ENCODE results near the gene JPT2. TPM values are rescaled to one million over a fixed set of nuclear protein-coding genes. Genes with fewer than 3 reads are reported as not detected.
A peak's percentile ranks its signal among the peaks of the same experiment; 100 is the strongest.
"Not testable (repeated sequence)": the region's sequence is repeated elsewhere in the genome, so short reads cannot be mapped to it uniquely, and the experiment has no call there.

The JPT2 gene
- polyA plus RNA-seq, 10 donors = 31.0 to 53.6 (median 40.0) TPM

DNA sequence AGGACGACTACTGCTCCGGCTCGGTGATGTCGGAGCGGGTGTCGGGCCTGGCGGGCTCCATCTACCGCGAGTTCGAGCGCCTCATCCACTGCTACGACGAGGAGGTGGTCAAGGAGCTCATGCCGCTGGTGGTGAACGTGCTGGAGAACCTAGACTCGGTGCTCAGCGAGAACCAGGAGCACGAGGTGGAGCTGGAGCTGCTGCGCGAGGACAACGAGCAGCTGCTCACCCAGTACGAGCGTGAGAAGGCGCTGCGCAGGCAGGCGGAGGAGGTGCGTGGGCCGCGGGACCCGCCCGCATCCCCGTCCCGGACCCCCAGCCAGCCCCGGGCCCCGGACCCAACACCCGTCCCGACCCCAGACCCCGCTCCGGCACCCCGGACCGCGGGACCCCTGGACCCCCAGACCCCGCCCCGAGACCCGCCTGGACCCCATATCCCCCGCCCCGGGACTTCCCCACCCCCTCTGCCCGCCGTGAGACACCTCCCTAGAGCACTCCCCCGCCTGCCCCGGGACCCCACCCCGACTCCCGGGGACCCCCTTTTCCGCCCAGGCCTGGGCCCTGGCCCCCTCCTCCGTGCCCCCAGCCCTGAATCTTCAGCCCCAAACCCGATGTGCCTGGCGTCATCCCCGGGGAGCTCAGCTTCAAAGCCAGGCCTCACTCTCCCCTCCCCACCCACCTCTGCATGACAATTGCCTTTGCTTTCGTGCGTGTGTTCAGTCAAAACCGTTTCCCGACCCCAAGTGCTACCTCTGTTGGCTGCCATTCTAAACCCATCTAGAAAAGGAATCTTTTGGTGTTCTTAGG, 28.5 kb downstream of the JPT2 start:
- DNase-seq = peak in 2 of 3 donors; percentile 17 to 39

DNA sequence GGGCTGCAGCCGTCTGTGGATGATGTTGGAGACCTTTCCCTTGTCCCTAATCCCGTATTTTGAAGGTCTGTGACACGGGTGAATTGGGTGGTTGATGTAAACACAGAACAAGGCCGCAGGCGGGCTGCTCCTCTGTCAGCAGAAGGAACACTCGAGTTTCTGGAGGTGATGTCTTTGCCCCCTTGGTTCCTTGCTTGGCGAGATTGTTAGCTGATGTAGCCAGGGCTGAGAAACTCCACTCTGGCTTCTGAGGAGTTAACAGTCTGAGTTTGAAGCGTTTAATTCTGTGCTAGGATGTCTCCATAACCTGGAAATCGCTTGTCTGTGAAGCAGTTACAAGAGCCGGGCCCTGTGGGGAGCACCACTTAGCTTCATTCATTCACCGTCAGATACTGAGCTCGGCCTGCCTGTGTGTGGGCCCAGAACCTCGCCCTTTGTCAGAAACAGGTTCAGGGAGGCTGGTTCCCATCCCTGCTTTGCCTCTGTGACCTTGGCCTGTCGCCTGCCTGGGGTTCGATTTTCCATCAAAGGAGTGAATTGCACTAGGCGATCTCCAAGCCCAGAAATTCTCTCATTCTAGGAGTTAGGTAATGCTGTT, 29.2 kb downstream of the JPT2 start:
- peak in 2 of 3 donors; percentile 14 to 38 for DNase-seq

DNA sequence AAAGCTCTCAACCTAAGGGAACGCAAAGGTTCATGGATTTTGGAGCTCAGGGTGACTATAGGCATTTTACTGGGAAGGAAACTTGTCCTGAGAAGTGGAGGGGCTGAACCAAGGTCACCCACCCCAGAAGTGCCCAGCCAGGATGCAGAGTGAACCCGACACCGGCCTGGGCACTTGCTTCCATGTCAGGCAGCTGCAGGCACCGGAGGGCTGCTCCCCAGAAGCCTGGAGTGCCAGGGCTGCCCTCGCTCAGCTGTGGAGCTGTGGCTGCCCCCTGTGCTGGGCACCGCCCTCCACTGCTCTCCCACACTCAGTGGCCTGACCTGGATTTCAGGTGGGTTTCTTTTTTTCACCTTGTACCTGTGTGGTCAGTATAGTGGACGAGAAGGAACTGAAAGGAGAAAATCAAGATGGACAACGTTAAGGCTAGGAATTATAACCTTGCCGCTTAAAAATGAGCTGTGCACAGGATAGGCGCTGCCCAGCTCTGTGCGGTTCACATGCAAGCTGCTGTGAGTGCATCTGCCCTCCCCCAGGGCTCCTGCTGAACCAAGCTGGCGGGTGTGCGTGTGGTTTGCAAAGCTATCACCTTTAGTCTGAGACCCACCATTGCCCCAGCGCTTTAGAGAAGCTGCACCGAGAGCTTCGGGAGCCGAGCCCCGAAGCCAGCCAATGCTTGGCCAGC, 30.1 kb downstream of the JPT2 start:
- no peak for DNase-seq

DNA sequence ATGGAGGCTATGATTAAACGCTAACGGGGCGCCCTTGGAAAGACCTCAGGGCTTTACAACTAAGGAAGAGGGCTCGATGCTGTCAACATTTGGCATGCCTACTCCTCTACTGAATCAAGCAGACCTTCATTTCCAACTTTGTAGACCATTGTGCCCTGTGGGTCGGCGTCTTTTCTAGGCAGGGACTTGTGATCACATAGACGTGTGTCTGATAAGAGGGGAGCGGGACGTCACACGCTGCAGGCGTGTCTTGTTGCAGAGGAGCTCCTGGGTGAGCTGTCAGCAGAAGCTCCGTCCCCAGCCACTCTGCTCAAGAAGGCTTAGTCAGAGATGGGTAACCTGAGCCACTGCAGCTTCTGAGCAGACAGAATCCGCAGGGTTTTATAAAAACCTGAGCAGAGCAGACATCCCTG, 30.7 kb downstream of the JPT2 start:
- no peak for DNase-seq

DNA sequence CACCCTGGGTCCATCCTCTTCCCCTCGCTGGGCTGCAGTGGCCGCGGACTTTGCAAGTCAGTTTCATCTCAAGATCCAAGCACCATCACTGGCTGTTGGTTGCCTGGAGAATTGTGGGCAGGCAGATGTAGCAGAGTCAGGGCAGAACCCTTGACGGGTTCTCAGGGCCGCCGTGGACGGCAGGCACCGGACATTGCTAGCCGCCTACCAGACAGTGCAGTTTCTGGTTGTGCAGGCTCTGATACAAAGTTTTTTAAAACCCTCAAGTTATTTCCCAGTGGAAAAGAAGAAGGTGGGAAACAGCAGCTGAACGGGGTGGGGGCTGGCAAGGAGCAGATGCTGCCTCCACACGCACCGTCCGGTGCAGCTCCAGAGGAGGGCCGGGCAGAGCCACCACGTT, 31.3 kb downstream of the JPT2 start:
- DNase-seq = no peak

DNA sequence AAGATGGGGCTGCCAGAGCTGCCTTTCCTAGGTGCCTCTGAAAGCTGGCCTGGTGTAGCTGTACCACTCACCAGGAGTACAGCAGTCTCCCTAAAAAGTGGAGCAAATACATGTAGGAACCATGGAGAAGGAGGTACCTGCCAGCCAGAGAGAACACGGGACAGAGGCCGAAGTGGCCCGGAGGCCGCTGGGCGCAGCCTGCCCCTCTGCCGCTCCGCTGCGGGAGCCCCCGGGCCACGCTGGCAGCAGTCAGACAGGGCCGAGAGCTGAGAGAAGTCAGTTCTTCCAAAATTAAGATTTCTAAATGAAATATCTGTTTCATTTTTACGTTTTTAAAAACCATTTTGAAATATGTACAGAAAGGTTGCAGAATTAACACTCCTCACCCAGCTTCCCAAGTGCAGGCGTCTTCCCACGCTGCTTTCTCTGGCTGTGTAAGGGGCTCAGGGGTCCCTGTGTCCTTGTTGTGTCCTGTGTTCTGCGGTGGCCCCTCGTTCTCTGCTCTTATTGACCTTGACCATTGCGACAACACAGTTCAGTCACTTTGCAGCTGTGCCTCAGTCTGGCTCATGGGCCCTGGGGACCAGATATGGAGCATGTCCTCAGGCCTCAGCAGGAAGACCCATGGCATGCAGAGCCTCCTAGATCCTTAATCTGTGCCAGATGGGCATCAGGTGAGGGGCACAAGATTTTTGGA, 32.9 kb downstream of the JPT2 start:
- DNase-seq = no peak

DNA sequence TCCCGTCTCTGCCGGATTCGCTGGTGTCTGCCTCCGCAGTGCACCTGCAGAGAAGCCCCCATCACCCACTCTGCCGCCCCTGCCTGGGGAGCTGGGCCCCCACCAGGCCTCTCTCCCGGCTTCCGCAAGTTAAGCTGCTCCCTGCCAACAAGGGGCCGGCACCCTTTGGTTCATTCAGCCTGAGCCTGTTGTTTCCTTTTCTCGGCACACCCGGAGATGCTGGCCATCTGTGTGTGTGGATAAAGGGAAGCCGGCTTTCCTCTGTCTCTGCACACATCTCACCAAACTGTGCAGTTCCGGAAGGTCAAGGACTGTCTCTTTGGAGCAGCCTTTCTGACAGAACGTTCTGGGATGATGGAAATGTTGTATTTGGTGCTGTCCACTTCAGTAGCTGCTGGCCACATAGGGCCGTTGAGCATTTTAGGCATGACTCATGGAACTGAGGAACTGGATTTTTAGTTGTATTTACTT, 34.7 kb downstream of the JPT2 start:
- DNase-seq = no peak

DNA sequence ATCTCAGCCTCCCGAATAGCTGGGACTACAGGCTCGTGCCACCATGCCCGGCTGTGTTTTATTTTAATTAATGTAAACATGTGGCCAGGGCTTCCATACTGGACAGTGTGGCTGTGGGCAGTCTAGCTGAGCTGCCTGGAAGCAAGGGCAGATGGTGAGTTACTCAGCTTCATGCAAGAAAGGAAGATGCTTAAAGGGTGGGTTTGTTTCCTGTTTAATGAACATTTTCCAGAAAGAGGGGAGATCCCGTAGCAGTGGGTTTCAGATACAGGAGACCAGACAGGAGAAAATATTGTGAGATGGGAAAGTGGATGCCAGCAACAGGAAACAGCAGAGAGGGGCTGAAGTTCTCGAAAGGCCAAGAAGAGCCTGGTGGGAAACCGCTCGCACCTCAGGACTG, 35.3 kb downstream of the JPT2 start:
- DNase-seq = no peak

DNA sequence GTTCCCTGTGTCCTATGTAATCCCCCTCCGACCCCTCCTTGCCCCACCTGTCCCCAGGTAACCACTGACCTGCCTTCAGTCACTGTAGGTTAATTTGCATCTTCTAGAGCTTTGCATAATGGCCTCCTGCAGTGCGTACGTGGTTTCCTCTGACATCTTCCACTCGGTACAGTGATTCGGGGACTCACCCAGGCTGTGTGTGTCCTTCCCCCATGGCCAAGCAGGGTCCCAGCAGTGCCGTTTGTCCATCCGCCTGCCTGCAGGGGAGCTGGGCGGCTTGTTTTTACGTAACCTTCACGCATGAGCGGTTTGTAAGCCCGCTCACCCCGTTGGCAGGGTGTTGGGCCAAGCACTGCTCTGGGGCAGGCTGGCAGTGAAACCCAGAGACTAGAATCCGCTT, 35.9 kb downstream of the JPT2 start:
- no peak for DNase-seq

DNA sequence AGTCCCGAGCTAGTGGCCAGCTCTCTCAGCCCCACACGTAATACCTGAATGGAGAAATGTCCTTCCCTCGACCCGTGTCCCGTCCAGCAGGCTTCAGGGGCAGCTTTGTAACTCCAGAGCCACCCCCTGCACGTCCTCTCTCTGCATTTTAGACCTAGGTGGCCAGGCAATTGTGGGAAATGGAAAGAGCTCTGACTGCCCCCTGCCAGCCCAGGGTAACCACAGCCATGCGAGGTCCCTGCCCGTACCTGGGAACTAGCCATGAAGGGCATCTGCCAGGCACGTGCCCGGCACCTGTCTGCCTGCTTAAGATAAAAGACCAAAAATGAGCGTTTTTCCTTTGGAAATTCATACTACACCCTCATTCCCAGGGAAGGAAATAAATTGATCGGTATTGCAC, 37.1 kb downstream of the JPT2 start:
- DNase-seq = no peak

DNA sequence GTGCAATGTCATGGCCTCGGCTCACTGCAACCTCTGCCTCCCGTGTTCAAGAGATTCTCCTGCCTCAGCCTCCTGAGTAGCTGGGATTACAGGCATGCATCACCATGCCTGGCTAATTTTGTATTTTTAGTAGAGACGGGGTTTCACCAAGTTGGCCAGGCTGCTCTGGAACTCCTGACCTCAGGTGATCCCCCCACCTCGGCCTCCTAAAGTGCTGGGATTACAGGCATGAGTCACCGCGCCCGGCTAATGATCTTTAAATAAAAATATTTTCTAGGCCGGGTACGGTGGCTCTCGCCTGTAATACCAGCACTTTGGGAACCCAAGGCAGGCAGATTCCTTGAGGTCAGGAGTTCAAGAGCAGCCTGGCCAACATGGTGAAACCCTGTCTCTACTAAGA, 40.2 kb downstream of the JPT2 start:
- DNase-seq = not testable (repeated sequence)

DNA sequence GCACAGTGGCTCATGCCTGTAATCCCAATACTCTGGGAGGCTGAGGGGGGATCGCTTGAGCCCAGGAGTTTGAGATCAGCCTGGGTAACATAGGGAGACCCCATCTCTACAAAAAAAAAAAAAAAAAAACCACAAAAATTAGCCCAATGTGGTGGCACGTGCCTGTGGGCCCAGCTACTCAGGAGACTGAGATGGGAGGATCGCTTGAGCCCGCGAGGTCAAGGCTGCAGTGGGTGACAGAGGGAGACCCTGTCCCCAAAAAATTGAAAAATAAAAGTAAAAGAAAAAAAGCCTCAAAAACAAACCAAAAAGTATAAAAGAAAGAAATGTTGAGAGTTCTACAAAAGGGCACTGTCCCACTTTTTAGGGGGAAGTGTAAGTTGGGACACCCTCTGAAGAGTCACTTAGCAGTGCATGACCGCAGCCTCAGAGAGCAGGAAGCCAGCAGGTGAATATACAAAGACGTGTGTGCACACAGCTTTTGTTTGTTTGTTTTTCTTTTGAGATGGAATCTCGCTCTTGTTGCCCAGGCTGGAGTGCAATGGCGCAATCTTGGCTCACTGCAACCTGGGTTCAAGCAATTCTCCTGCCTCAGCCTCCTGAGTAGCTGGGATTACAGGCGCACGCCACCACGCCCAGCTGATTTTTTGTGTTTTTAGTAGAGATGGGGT, 41.6 kb downstream of the JPT2 start:
- not testable (repeated sequence) for DNase-seq

DNA sequence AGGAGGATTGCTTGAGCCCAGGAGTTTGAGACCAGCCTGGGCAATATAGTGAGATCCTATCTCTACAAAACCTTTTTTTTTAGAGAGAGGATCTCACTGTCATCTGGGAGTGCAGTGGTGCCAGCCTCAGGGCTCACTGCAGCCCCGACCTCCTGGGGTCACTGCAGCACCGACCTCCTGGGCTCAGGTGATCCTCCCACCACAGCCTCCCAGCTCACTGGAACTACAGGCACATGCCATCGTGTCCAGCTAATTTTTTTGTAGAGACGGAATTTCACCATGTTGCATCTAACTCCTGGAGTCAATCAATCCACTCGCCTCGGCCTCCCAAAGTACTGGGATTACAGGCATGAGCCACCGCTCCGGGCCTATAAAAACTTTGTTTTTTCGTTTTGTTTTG, 43.3 kb downstream of the JPT2 start:
- no peak for DNase-seq

DNA sequence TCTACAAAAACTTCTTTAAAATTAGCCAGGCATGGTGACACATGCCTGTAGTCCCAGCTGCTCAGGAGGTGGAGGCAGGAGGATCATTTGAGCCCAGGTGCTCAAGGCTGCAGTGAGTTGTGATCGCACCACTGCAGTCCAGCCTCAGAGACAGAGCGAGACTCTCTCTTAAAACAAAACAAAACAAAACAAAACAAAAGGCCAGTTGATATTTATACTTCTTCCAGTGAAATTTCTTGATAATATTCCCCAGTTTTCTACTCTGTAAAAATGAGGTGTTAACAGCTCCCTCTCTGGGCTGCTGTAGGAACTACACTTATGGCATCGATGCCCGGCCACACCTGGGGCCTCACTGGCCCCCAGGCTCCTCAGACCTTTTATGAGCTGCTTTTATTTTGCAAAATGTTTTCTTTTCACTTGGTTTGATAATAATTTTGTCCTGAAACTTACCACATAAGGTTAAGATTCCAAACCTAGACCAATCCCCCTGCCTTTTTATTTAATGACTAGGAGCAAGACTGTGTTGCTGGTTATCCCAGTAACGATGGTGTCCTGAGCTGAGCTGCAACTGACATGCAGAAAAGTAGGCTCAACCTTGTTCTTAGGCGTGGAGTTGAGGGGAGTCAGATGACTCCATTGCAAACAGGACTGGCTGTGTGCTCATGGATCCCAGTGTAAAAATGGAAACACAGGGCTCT, 45.5 kb downstream of the JPT2 start:
- peak in 2 of 3 donors; percentile 13 to 37 for DNase-seq

DNA sequence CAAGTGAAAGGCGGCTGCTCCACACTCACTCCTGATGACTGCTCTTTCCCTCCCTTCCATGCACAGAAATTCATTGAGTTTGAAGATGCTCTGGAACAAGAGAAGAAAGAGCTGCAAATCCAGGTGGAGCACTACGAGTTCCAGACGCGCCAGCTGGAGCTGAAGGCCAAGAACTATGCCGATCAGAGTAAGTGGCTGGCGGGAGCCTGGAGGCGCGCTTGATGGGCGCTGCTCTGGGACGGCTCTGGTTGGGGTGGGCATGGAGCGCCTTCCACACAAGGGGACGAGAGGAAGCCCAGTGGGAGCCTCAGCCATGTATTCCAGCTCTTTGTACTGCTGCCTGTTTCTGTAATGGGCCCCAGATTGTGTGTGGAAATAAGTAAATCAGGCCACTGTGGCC, 46.4 kb downstream of the JPT2 start:
- no peak for DNase-seq

DNA sequence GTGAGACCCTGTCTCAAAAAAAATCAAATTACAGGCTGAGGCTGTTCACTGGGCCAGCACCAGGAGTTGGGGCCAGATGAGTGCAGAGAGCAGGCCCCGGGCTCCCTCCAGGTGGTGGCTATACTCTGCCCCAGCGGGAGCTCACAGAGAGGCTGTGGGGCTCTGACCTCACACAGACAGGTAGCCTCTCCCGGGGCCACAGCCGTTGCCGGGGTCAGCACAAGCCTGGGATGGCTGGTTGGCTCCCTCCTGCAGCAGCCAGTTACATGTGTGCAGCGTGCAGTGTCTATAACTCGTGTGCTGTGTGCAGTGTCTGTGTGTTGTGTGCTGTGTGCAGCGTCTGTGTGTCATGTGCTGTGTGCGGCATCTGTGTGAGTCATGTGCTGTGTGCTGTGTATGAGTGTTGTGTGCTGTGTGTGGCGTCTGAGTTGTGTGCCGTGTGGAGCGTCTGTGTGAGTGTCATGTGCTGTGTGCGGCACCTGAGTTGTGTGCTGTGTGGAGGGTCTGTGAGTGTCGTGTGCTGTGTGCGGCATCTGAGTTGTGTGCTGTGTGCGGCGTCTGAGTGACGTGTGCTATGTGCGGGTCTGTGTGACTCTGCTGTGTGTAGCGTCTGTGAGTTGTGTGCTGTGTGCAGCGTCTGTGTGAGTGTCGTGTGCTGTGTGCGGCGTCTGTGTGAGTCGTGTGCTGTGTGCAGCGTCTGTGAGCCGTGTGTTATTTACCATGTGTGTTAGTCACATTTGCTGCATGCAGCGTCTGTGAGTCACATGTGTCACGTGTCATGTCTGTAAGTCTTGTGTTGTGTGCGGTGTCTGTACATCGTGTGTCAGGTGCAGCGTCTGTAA, 48.8 kb downstream of the JPT2 start:
- no peak for DNase-seq

DNA sequence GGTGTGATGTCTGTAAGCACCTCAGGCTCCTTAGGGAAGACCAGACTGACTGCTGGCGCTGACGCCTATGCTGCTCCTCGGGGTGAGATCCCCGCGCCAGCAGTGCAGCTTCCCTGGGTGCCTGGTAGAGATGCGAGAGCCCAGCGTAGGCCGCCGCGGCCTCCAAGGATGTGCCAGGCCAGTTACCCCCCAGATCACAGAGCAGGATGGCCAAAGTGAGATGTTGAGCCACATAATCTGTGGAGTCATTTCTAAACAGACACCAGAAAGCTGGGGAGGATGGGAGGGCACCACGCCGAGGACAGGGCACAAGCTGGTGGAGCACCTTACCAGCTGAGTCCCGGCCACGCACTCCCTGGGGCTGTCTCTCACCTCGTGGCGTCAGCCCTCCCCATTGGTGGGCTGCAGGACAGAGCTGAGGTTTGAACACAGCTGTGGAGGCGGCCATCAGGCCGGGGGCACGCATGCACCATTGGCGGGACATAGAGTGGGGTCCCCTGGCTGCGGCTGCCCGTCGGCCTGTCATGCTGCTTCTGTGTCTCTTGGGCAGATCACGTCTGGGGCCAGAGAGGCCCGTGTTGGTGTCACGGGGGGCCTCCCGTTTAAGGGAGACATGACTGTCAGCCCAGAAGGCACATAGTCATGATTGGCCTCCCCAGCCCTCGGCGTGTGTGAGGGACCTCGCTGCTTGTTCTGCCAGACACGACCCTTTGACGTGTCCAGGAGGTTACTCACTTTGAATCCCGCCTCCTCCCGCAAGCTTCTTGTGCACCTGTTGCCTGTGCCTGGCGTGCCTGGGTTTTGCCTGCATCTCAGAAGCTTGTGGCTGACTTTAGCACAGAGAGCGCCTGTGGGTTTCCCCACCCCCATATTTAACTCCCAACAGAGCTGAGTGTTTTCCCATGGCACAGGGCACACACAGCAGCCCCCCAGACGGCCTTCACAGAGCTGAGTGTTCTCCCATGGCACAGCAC, 49.9 kb downstream of the JPT2 start:
- DNase-seq = no peak

DNA sequence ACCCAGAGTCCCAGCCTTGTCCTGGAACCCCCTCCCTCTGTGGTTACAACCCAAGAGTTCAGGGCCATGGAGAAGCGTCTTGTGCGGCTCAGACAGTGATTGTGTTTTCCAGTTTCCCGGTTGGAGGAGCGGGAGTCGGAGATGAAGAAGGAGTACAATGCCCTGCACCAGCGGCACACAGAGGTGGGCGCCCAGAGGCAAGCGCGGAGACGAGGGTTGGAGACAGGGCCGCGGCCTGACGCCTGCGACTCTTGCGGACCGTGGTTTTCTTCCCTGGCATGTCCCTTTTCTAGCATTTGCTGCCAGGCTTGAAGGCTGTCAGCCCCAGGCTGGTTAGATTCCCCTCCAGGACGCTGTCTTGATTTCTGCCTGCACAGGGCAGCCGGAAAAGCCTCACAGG, 50.9 kb downstream of the JPT2 start:
- DNase-seq = no peak

DNA sequence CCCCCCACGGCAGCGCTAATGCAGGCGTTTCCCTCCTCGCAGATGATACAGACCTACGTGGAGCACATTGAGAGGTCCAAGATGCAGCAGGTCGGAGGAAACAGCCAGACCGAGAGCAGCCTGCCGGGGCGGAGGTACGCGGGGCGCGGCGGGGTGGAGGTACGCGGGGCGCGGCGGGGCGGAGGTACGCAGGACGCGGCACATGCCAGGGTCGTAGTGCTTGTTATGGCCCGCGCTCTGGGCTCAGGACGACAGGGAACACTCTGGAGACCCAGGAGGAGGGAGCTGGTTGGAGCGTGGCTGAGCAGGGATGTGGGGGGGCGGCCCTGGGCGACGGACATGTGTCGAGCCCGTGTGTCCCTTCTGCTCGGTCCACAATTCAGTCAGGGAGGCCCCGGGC, 51.4 kb downstream of the JPT2 start:
- no peak for DNase-seq

Measured in muscle of back (tissue), 11 donors.